Measurements from ENCODE around the gene TBATA.

TBATA gene

DNA sequence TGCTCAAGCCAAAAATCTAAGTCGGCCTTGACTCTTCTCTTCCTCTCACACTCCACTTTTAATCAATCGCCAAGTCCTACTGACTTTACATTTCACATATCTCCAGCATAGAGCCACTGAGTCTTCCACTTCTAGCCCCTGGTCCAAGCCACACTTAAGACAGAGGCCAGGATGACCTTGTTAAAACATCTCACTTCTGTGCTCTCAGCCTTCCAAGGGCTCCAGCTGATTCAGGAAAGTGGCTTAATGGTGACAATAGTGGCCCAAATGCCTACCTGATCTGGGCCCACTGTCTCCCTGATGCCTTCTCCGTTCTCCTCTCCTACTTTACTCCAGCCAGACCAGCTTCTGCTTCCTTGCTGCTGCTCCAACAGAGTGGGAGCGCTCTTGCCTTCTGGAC is 4.4 kb downstream of the TBATA start:
- WGBS = 90% methylated on average over 4 of the region's 4 CpGs
- H3K4me3 ChIP-seq (ENCODE audit: insufficient read depth in 1 of 2, low read depth in 1 of 2, low read length in 2 of 2) = no peak overlapping the region

DNA sequence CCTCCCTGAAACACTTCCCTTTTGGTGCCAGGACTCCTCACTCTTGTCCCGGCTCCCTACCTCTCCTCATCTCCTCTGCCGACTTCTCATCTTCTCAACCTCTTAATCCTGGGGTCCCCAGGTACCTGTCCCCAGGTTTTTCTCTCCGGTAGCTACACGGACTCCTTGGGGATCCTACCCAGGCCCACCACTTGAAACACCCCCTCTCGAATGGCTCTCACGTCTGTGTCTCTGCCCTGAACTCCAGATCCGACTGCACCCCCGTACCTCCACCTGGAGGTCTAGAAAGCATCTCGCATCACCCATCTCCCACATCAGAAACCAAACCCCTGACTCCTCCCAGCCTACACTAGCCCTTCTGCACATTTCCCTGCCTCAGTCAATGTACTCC is 4.8 kb downstream of the TBATA start:
- H3K36me3 ChIP-seq (ENCODE audit: control insufficient read depth in 1 of 2, insufficient read depth in 2 of 2, low read depth in 1 of 2, low read length in 2 of 2) = no peaks in the 10 kb centered on the region
- 93% methylated on average over 9 of the region's 9 CpGs for WGBS
- no peak for DNase-seq

More for the DNA sequence above, 4.4 kb downstream of the TBATA start:
- no peak overlapping the region for H3K27ac ChIP-seq (ENCODE audit: low read length, poor library complexity, severe bottlenecking)
- no peak overlapping the region for H2BK120ac ChIP-seq (ENCODE audit: low read depth, low read length)
- H3K79me1 ChIP-seq (replicated peaks; ENCODE audit: low read length, poor library complexity, severe bottlenecking) = no peaks in the 10 kb centered on the region
- no peak overlapping the region for H2BK12ac ChIP-seq (ENCODE audit: low read length in 2 of 2)
- no peak overlapping the region for H2BK5ac ChIP-seq (ENCODE audit: low read depth, low read length, poor library complexity, severe bottlenecking)
- no peak overlapping the region for H4K91ac ChIP-seq (ENCODE audit: low read length)
- no peaks in the 10 kb centered on the region for H3K4me1 ChIP-seq (ENCODE audit: control insufficient read depth, insufficient read depth, low read depth, low read length)
- DNase-seq = no peak
- H3K23ac ChIP-seq (ENCODE audit: low read length in 2 of 2) = no peak overlapping the region
- no peak overlapping the region for H2AFZ ChIP-seq (ENCODE audit: low read depth, low read length)
- no peak overlapping the region for H2BK15ac ChIP-seq (ENCODE audit: low read depth, poor library complexity, severe bottlenecking)
- peaks cover 22 to 27% of the 10 kb centered on the region in 2 experiments for H3K27me3 ChIP-seq (ENCODE audit: control insufficient read depth in 1 of 2, insufficient read depth in 1 of 2, low read length in 2 of 2)
- no peak overlapping the region for H3K4me2 ChIP-seq (ENCODE audit: low read length, poor library complexity, severe bottlenecking)
- H3K36me3 ChIP-seq (ENCODE audit: control insufficient read depth in 1 of 2, insufficient read depth in 2 of 2, low read depth in 1 of 2, low read length in 2 of 2) = no peaks in the 10 kb centered on the region
- no peak overlapping the region for H3K4ac ChIP-seq (ENCODE audit: low read depth in 1 of 2, low read length in 2 of 2)
- H3K14ac ChIP-seq (ENCODE audit: low read length in 2 of 2) = no peak overlapping the region
- H4K8ac ChIP-seq (ENCODE audit: low read length) = no peak overlapping the region
- no peak overlapping the region for H3K9ac ChIP-seq (ENCODE audit: low read length)
- H3K18ac ChIP-seq (ENCODE audit: low read depth in 1 of 2, low read length in 2 of 2) = no peak overlapping the region
- H2AK5ac ChIP-seq (ENCODE audit: low read length, severe bottlenecking) = no peak overlapping the region
- no peaks in the 10 kb centered on the region for H3K9me3 ChIP-seq (ENCODE audit: control insufficient read depth, low read length)

DNA sequence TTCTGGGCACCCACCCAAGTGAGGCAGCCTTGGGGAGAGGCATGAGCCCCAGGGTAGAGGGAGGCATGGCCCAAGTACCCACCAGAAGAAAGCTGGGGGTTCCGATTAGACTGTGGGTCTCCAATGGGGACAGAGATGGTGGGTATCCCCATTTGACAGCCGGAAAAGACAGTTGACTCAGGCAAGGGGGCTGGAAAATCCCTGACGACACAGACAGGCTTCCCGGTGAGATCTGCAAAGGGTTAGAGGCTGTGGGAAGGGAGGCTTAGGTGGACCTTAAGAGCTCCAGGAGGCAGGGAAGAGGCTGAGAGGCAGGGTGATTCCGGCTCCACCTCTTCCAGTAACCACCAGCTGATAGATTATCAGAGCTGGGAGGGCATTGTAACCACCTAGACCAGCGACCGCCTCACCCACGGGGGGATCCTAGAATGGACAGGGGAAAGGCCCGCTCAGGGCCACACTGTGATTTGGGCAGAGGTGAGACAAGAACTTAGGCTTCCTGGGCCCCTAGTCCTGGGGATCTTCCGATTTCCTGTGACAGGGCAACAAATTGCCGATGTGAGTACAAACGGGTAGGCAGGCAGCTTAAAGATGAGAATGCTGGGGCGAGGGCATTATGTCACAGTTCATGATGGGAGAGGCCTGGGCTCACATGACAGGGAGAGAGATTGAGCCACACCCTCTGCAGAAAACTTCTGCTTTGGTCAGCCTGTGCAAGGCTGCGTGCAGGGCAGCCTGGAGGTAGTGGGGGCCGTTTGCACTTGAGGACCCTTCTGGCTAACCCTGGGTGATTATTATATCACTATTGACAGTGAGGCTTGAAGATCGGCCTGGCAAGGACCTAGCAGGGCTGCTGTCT is 5.4 kb downstream of the TBATA start:
- Histone ChIP-seq H2BK15ac (ENCODE audit: low read depth, poor library complexity, severe bottlenecking) (no peak overlapping the region), H3K36me3 (ENCODE audit: control insufficient read depth in 1 of 2, insufficient read depth in 2 of 2, low read depth in 1 of 2, low read length in 2 of 2) (no peaks in the 10 kb centered on the region), H3K4ac (ENCODE audit: low read depth in 1 of 2, low read length in 2 of 2) (no peak overlapping the region), H3K4me1 (ENCODE audit: control insufficient read depth, insufficient read depth, low read depth, low read length) (peaks cover 2% of the 10 kb centered on the region), H4K8ac (ENCODE audit: low read length) (no peak overlapping the region), H2BK120ac (ENCODE audit: low read depth, low read length) (no peak overlapping the region), H2AFZ (ENCODE audit: low read depth, low read length) (no peak overlapping the region), H3K14ac (ENCODE audit: low read length in 2 of 2) (no peak overlapping the region), H3K27me3 (ENCODE audit: control insufficient read depth in 1 of 2, insufficient read depth in 1 of 2, low read length in 2 of 2) (peaks cover 23 to 26% of the 10 kb centered on the region in 2 experiments), H4K91ac (ENCODE audit: low read length) (no peak overlapping the region), H3K9me3 (ENCODE audit: control insufficient read depth, low read length) (no peaks in the 10 kb centered on the region), H3K4me2 (ENCODE audit: low read length, poor library complexity, severe bottlenecking) (no peak overlapping the region), H3K79me1 (replicated peaks; ENCODE audit: low read length, poor library complexity, severe bottlenecking) (no peaks in the 10 kb centered on the region), H3K4me3 (ENCODE audit: insufficient read depth in 1 of 2, low read depth in 1 of 2, low read length in 2 of 2) (no peak overlapping the region), H2BK12ac (ENCODE audit: low read length in 2 of 2) (no peak overlapping the region), H3K18ac (ENCODE audit: low read depth in 1 of 2, low read length in 2 of 2) (no peak overlapping the region), H2AK5ac (ENCODE audit: low read length, severe bottlenecking) (no peak overlapping the region), H3K9ac (ENCODE audit: low read length) (peak overlapping the region; percentile 11), H3K23ac (ENCODE audit: low read length in 2 of 2) (no peak overlapping the region), H2BK5ac (ENCODE audit: low read depth, low read length, poor library complexity, severe bottlenecking) (no peak overlapping the region), H3K27ac (ENCODE audit: low read length, poor library complexity, severe bottlenecking) (no peak overlapping the region)
- WGBS = 90% methylated on average over 14 of the region's 16 CpGs
- DNase-seq = no peak

More for the DNA sequence above, 4.8 kb downstream of the TBATA start:
- H3K4me2 ChIP-seq (ENCODE audit: low read length, poor library complexity, severe bottlenecking) = no peak overlapping the region
- H3K4me3 ChIP-seq (ENCODE audit: insufficient read depth in 1 of 2, low read depth in 1 of 2, low read length in 2 of 2) = no peak overlapping the region
- peaks cover 23% of the 10 kb centered on the region in 2 experiments for H3K27me3 ChIP-seq (ENCODE audit: control insufficient read depth in 1 of 2, insufficient read depth in 1 of 2, low read length in 2 of 2)
- H3K9ac ChIP-seq (ENCODE audit: low read length) = no peak overlapping the region
- no peak overlapping the region for H3K4ac ChIP-seq (ENCODE audit: low read depth in 1 of 2, low read length in 2 of 2)
- H2BK12ac ChIP-seq (ENCODE audit: low read length in 2 of 2) = no peak overlapping the region
- no peaks in the 10 kb centered on the region for H3K79me1 ChIP-seq (replicated peaks; ENCODE audit: low read length, poor library complexity, severe bottlenecking)
- H3K23ac ChIP-seq (ENCODE audit: low read length in 2 of 2) = no peak overlapping the region
- H2AK5ac ChIP-seq (ENCODE audit: low read length, severe bottlenecking) = no peak overlapping the region
- H2BK120ac ChIP-seq (ENCODE audit: low read depth, low read length) = no peak overlapping the region
- no peak overlapping the region for H4K91ac ChIP-seq (ENCODE audit: low read length)
- no peaks in the 10 kb centered on the region for H3K9me3 ChIP-seq (ENCODE audit: control insufficient read depth, low read length)
- H3K18ac ChIP-seq (ENCODE audit: low read depth in 1 of 2, low read length in 2 of 2) = no peak overlapping the region
- no peak overlapping the region for H2BK15ac ChIP-seq (ENCODE audit: low read depth, poor library complexity, severe bottlenecking)
- no peak overlapping the region for H2BK5ac ChIP-seq (ENCODE audit: low read depth, low read length, poor library complexity, severe bottlenecking)
- no peak overlapping the region for H3K27ac ChIP-seq (ENCODE audit: low read length, poor library complexity, severe bottlenecking)
- H3K14ac ChIP-seq (ENCODE audit: low read length in 2 of 2) = no peak overlapping the region
- no peak overlapping the region for H2AFZ ChIP-seq (ENCODE audit: low read depth, low read length)
- peaks cover 2% of the 10 kb centered on the region for H3K4me1 ChIP-seq (ENCODE audit: control insufficient read depth, insufficient read depth, low read depth, low read length)
- no peak overlapping the region for H4K8ac ChIP-seq (ENCODE audit: low read length)

DNA sequence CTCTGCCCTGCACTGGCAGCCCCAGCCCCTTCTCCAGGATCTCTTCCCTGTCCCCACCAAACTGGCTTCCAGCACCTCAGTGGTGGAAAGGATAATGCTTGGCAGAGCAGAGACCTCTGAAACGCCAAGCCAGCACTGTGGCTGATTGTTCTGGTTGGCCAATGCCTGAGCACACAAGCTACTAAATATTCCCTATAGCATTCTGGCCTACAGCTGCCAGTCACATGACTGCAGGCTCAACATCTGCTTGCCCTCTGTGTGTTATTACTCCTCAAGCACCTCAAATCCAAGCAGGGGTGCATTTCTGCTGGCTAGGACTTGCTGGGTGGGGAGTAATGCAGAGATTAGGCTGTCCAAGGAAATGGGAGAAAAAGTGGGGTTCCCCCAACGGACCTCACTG is 6.1 kb downstream of the TBATA start:
- no peak overlapping the region for H2BK120ac ChIP-seq (ENCODE audit: low read depth, low read length)
- H3K27ac ChIP-seq (ENCODE audit: low read length, poor library complexity, severe bottlenecking) = no peak overlapping the region
- H3K9me3 ChIP-seq (ENCODE audit: control insufficient read depth, low read length) = no peaks in the 10 kb centered on the region
- no peak overlapping the region for H2AFZ ChIP-seq (ENCODE audit: low read depth, low read length)
- no peak overlapping the region for H4K8ac ChIP-seq (ENCODE audit: low read length)
- H3K4me2 ChIP-seq (ENCODE audit: low read length, poor library complexity, severe bottlenecking) = no peak overlapping the region
- no peak overlapping the region for H2BK5ac ChIP-seq (ENCODE audit: low read depth, low read length, poor library complexity, severe bottlenecking)
- no peaks in the 10 kb centered on the region for H3K36me3 ChIP-seq (ENCODE audit: control insufficient read depth in 1 of 2, insufficient read depth in 2 of 2, low read depth in 1 of 2, low read length in 2 of 2)
- 90% methylated on average over 2 of the region's 2 CpGs for WGBS
- H3K27me3 ChIP-seq (ENCODE audit: control insufficient read depth in 1 of 2, insufficient read depth in 1 of 2, low read length in 2 of 2) = peaks cover 27 to 28% of the 10 kb centered on the region in 2 experiments
- no peak overlapping the region for H3K4me3 ChIP-seq (ENCODE audit: insufficient read depth in 1 of 2, low read depth in 1 of 2, low read length in 2 of 2)
- no peak overlapping the region for H2BK12ac ChIP-seq (ENCODE audit: low read length in 2 of 2)
- no peak for DNase-seq
- no peak overlapping the region for H3K18ac ChIP-seq (ENCODE audit: low read depth in 1 of 2, low read length in 2 of 2)
- H3K4me1 ChIP-seq (ENCODE audit: control insufficient read depth, insufficient read depth, low read depth, low read length) = peaks cover 2% of the 10 kb centered on the region
- no peak overlapping the region for H2AK5ac ChIP-seq (ENCODE audit: low read length, severe bottlenecking)
- H2BK15ac ChIP-seq (ENCODE audit: low read depth, poor library complexity, severe bottlenecking) = no peak overlapping the region
- no peak overlapping the region for H3K23ac ChIP-seq (ENCODE audit: low read length in 2 of 2)
- no peak overlapping the region for H3K4ac ChIP-seq (ENCODE audit: low read depth in 1 of 2, low read length in 2 of 2)
- H3K79me1 ChIP-seq (replicated peaks; ENCODE audit: low read length, poor library complexity, severe bottlenecking) = no peaks in the 10 kb centered on the region
- H3K9ac ChIP-seq (ENCODE audit: low read length) = no peak overlapping the region
- H4K91ac ChIP-seq (ENCODE audit: low read length) = no peak overlapping the region
- H3K14ac ChIP-seq (ENCODE audit: low read length in 2 of 2) = no peak overlapping the region

Measured in mesenchymal stem cell (in vitro differentiated cells and primary cell).